ENCODE results near the gene TNRC6B.
A peak's percentile ranks its signal among the peaks of the same experiment; 100 is the strongest.
"Not testable (repeated sequence)": the region's sequence is repeated elsewhere in the genome, so short reads cannot be mapped to it uniquely, and the experiment has no call there.

The TNRC6B gene

GRCh38 chr22:40213478-40213877 lies 35.8 kb downstream of the TNRC6B start:
- no peaks in the 10 kb centered on the region for H3K9me3 Mint-ChIP-seq
- peak overlapping the region; percentile 58 for H3K27ac Mint-ChIP-seq
- H3K4me3 Mint-ChIP-seq = no peak overlapping the region
- peaks cover 3% of the 10 kb centered on the region for H3K36me3 Mint-ChIP-seq (ENCODE audit: low read depth)
- H3K27me3 Mint-ChIP-seq = no peaks in the 10 kb centered on the region
- no peak for DNase-seq
- peaks cover 88% of the 10 kb centered on the region for H3K4me1 Mint-ChIP-seq (ENCODE audit: low read depth)

GRCh38 chr22:40215266-40215665 lies 37.5 kb downstream of the TNRC6B start:
- Mint-ChIP-seq H3K36me3 (ENCODE audit: low read depth) (peaks cover 5% of the 10 kb centered on the region), H3K4me3 (peak overlapping the region; percentile 71), H3K27ac (peak overlapping the region; percentile 97), H3K27me3 (no peaks in the 10 kb centered on the region), H3K4me1 (ENCODE audit: low read depth) (peaks cover 89% of the 10 kb centered on the region), H3K9me3 (no peaks in the 10 kb centered on the region)
- DNase-seq = peak; percentile 46

GRCh38 chr22:40216041-40216756 lies 38.5 kb downstream of the TNRC6B start:
- H3K36me3 Mint-ChIP-seq (ENCODE audit: low read depth) = peaks cover 8% of the 10 kb centered on the region
- H3K4me1 Mint-ChIP-seq (ENCODE audit: low read depth) = peaks cover 88% of the 10 kb centered on the region
- peak overlapping the region; percentile 71 for H3K4me3 Mint-ChIP-seq
- peak; percentile 60 for DNase-seq
- no peaks in the 10 kb centered on the region for H3K27me3 Mint-ChIP-seq
- H3K9me3 Mint-ChIP-seq = no peaks in the 10 kb centered on the region
- H3K27ac Mint-ChIP-seq = peak overlapping the region; percentile 97

- Mint-ChIP-seq H3K4me1 (ENCODE audit: low read depth) (peaks cover 84% of the 10 kb centered on the region), H3K36me3 (ENCODE audit: low read depth) (peaks cover 8% of the 10 kb centered on the region), H3K9me3 (no peaks in the 10 kb centered on the region), H3K4me3 (no peak overlapping the region), H3K27me3 (no peaks in the 10 kb centered on the region), H3K27ac (peak overlapping the region; percentile 80)
- peak; percentile 26 for DNase-seq
Observed at GRCh38 chr22:40218152-40218551, 40.4 kb downstream of the TNRC6B start.

GRCh38 chr22:40218723-40219294 lies 41.1 kb downstream of the TNRC6B start:
- Mint-ChIP-seq H3K4me3 (no peak overlapping the region), H3K27me3 (no peaks in the 10 kb centered on the region), H3K36me3 (ENCODE audit: low read depth) (peaks cover 4% of the 10 kb centered on the region), H3K4me1 (ENCODE audit: low read depth) (peaks cover 82% of the 10 kb centered on the region), H3K27ac (peak overlapping the region; percentile 80), H3K9me3 (no peaks in the 10 kb centered on the region)
- no peak for DNase-seq

GRCh38 chr22:40220316-40221054 lies 42.8 kb downstream of the TNRC6B start:
- DNase-seq = no peak
- H3K36me3 Mint-ChIP-seq (ENCODE audit: low read depth) = peaks cover 4% of the 10 kb centered on the region
- no peak overlapping the region for H3K4me3 Mint-ChIP-seq
- no peaks in the 10 kb centered on the region for H3K27me3 Mint-ChIP-seq
- H3K4me1 Mint-ChIP-seq (ENCODE audit: low read depth) = peaks cover 80% of the 10 kb centered on the region
- H3K27ac Mint-ChIP-seq = no peak overlapping the region
- no peaks in the 10 kb centered on the region for H3K9me3 Mint-ChIP-seq

- peaks cover 4% of the 10 kb centered on the region for H3K36me3 Mint-ChIP-seq (ENCODE audit: low read depth)
- H3K4me3 Mint-ChIP-seq = no peak overlapping the region
- no peak for DNase-seq
- no peaks in the 10 kb centered on the region for H3K9me3 Mint-ChIP-seq
- no peaks in the 10 kb centered on the region for H3K27me3 Mint-ChIP-seq
- peaks cover 78% of the 10 kb centered on the region for H3K4me1 Mint-ChIP-seq (ENCODE audit: low read depth)
- H3K27ac Mint-ChIP-seq = peak overlapping the region; percentile 56
Observed at GRCh38 chr22:40221055-40221414, 43.3 kb downstream of the TNRC6B start.

GRCh38 chr22:40222979-40223378 lies 45.3 kb downstream of the TNRC6B start:
- not testable (repeated sequence) for H3K4me3 Mint-ChIP-seq

GRCh38 chr22:40224702-40225101 lies 47.0 kb downstream of the TNRC6B start:
- Mint-ChIP-seq H3K36me3 (ENCODE audit: low read depth) (peaks cover 12% of the 10 kb centered on the region), H3K9me3 (no peaks in the 10 kb centered on the region), H3K27me3 (no peaks in the 10 kb centered on the region), H3K27ac (peak overlapping the region; percentile 91), H3K4me1 (ENCODE audit: low read depth) (peaks cover 69% of the 10 kb centered on the region), H3K4me3 (peak overlapping the region; percentile 56)
- DNase-seq = peak; percentile 58

More at GRCh38 chr22:40222979-40223378, 45.3 kb downstream of the TNRC6B start:
- H3K36me3 Mint-ChIP-seq (ENCODE audit: low read depth); DNase-seq; H3K9me3 Mint-ChIP-seq; H3K27me3 Mint-ChIP-seq; H3K27ac Mint-ChIP-seq: not testable (repeated sequence)
- H3K4me1 Mint-ChIP-seq (ENCODE audit: low read depth) = peaks cover 77% of the 10 kb centered on the region

- Mint-ChIP-seq H3K4me1 (ENCODE audit: low read depth) (peaks cover 54% of the 10 kb centered on the region), H3K27ac (peak overlapping the region; percentile 41), H3K36me3 (ENCODE audit: low read depth) (peaks cover 20% of the 10 kb centered on the region), H3K4me3 (no peak overlapping the region), H3K27me3 (no peaks in the 10 kb centered on the region), H3K9me3 (no peaks in the 10 kb centered on the region)
- no peak for DNase-seq
Observed at GRCh38 chr22:40226620-40227019, 48.9 kb downstream of the TNRC6B start.

- Mint-ChIP-seq H3K9me3 (no peaks in the 10 kb centered on the region), H3K36me3 (ENCODE audit: low read depth) (peaks cover 42% of the 10 kb centered on the region), H3K4me1 (ENCODE audit: low read depth) (peaks cover 48% of the 10 kb centered on the region), H3K27ac (peak overlapping the region; percentile 2), H3K27me3 (no peaks in the 10 kb centered on the region), H3K4me3 (no peak overlapping the region)
- no peak for DNase-seq
Observed at GRCh38 chr22:40231618-40232313, 54.0 kb downstream of the TNRC6B start.

- Mint-ChIP-seq H3K36me3 (ENCODE audit: low read depth) (peaks cover 45% of the 10 kb centered on the region), H3K9me3 (no peaks in the 10 kb centered on the region), H3K4me1 (ENCODE audit: low read depth) (peaks cover 53% of the 10 kb centered on the region), H3K27me3 (no peaks in the 10 kb centered on the region), H3K4me3 (no peak overlapping the region), H3K27ac (no peak overlapping the region)
- no peak for DNase-seq
Observed at GRCh38 chr22:40232624-40233023, 54.9 kb downstream of the TNRC6B start.

GRCh38 chr22:40233886-40234285 lies 56.2 kb downstream of the TNRC6B start:
- Mint-ChIP-seq H3K9me3 (no peaks in the 10 kb centered on the region), H3K27me3 (no peaks in the 10 kb centered on the region), H3K4me3 (no peak overlapping the region), H3K4me1 (ENCODE audit: low read depth) (peaks cover 62% of the 10 kb centered on the region), H3K36me3 (ENCODE audit: low read depth) (peaks cover 45% of the 10 kb centered on the region), H3K27ac (peak overlapping the region; percentile 35)
- DNase-seq = no peak

GRCh38 chr22:40234658-40235057 lies 56.9 kb downstream of the TNRC6B start:
- DNase-seq = no peak
- Mint-ChIP-seq H3K27me3 (no peaks in the 10 kb centered on the region), H3K36me3 (ENCODE audit: low read depth) (peaks cover 38% of the 10 kb centered on the region), H3K4me1 (ENCODE audit: low read depth) (peaks cover 63% of the 10 kb centered on the region), H3K4me3 (no peak overlapping the region), H3K9me3 (no peaks in the 10 kb centered on the region), H3K27ac (no peak overlapping the region)
